Measurements from ENCODE around the gene SELENOF.

DNA sequence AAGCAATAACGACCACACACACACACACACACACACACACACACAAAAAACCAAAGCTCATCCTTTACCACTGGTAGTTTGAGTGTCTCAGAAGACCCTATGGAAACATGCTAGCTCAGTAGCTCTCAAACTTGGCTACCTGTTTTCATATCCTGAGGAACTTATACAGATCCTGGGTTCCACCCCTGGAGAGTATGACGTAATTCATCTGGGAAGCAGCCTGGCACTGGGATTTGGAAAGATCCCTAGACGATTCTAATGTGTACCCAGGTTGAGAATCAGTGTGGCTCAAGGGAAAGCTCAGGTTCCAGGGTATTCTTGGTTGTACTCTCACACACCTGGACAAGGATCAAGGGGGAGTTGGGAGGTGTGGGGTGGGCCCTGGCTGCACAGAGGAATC lies 85.9 kb downstream of the SELENOF start:
- no peak for TF ChIP-seq TAF1 (IDR thresholded peaks at IDR 0.05; ENCODE audit: borderline replicate concordance, low read depth, low read length)
- no peak for TF ChIP-seq POLR2AphosphoS5 (IDR thresholded peaks at IDR 0.05; ENCODE audit: low read depth, low read length)

Data from GM12892 (cell line).